GM18511 (cell line): ENCODE measurements around the gene TMEM91.
"Not testable (repeated sequence)": the region's sequence is repeated elsewhere in the genome, so short reads cannot be mapped to it uniquely, and the experiment has no call there.

ENCODE experiments used
- ATAC-seq: cut with Tn5 transposase; IDR thresholded peaks from one replicate; pipeline ENCODE4 v1.9.1; 2021; ENCODE audit warnings: mild to moderate bottlenecking, moderate library complexity; ENCODE audit not compliant: unreplicated experiment

The TMEM91 gene

GRCh38 chr19:41376241-41376997 is at the start of gene TMEM91:
TSS of gene TMEM91 (plus strand) at chr19:41376533. CDS start at chr19:41378310, 1,777 bp downstream.
- ATAC-seq: no peak

DNA sequence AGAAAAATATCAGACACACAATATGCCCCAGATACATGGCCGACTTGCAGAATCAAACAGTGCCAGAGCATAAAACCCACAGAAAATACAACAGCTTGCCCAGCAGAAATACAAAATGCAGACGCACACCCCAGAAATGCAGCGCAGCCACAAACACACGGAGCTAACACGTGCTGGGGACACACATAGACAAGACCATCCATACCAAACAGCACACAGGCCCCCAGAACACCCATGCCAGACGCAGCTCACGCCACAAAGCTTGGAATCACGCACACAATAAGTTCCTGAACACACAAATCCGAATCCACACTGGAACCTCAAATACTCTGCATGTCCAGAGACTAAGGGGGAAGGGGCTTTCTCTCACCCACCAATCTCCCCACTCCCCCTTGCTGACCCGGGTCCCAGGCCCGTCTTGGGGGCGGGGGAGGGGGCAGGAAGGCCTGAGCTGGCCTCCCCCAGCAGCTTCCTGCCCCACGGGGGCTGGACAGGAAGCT is 49.2 kb upstream of the TMEM91 start:
- peak; percentile 5 for ATAC-seq

- ATAC-seq: peak; percentile 64
Observed at GRCh38 chr19:41327576-41328156, 48.7 kb upstream of the TMEM91 start.

DNA sequence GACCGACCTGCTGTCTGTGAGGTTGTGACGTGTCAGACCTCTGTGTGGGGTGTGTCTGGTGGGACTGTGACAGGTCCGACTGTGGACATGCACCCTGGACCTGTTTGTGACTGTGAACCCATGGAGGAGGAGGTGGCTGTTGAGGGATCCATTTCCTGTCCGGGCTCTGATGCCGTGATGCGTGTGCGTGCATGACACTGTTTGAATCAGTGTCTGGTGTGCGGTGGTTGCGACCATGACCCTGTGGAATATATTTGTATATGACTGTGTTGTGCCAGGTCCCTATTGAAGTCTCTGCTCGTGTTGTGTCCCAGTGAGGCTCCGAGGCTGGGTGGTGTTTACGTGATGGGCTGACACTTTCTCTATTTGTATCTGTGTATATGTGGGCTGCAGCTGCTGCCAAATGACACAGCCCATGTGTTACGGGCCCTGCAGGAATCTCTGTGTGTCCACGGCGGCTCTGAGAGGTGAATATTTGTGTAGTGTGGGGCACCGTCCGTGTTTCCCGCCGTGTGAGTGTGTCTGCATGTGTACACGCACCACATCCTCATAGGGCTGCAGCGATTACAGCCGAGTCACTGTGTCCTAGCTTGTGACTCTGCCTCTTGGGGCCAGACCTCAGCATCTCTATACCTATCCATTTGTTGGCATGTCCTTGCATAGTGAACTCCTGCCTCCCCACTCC is 48.0 kb upstream of the TMEM91 start:
- peak; percentile 21 for ATAC-seq

DNA sequence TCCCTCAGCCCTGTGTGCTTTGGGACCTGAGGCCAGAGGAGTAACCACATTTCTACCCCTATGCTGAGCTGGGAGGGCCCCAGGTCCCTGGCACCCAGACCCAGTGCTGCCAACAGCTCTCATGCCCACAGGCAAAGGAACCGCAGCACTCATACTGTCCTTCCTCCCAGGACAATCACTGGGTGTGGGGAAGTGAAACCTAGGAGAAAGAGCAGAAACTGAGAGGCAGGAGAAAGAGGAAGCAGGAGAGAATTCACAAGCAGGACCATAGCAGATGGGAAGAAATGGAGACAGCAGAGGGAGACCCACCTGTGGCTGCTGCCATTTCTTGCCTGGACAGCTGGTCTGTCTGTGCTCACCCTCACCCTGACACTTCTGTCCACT is 47.5 kb upstream of the TMEM91 start:
- no peak for ATAC-seq

- no peak for ATAC-seq
Observed at GRCh38 chr19:41330481-41330880, 45.9 kb upstream of the TMEM91 start.

DNA sequence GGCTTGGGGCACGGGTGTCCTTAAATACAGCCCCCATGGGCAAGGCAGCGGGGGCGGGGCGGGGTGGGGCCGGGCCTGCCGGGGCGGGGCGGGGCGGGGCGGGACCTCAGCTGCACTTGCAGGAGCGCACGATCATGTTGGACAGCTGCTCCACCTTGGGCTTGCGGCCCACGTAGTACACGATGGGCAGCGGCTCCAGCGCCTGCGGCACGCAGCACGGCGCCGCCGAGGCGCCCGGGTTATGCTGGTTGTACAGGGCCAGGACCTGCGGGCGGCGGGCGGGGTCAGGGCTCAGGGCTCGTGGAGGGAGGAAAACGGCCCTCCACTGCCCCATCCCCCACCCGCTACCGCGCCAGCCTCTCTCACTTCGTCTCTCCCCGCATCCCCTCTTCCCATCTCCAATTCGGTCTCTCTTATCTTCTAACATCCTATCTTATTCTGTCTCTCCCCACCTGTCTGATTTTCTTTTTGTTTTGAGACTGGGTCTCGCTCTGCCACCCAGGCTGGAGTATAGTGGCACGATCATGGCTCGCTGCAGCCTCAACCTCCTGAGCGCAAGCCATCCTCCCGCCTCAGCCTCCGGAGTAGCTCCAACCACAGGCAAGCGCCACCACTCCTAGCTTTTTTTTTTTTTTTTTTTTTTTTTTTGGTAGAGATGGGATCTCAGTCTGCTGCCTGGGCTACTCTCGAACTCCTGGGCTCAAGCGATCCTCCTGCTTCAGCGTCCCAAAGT is 45.2 kb upstream of the TMEM91 start:
- no peak for ATAC-seq

DNA sequence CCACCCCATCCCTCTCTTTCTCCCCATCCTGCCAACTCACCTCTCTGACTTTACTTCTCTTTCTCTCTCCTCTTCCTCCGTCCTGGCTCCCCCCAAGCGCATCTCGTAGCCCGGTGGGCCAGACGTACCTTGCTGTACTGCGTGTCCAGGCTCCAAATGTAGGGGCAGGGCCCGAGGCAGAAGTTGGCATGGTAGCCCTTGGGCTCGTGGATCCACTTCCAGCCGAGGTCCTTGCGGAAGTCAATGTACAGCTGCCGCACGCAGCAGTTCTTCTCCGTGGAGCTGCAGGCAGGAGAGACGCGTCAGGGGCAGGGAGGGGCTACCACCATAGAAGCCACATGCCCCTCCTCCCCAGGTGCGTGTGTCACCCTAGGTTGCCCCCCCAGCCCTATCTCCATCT is 44.3 kb upstream of the TMEM91 start:
- ATAC-seq: no peak

- ATAC-seq: no peak
Observed at GRCh38 chr19:41332468-41332867, 43.9 kb upstream of the TMEM91 start.

DNA sequence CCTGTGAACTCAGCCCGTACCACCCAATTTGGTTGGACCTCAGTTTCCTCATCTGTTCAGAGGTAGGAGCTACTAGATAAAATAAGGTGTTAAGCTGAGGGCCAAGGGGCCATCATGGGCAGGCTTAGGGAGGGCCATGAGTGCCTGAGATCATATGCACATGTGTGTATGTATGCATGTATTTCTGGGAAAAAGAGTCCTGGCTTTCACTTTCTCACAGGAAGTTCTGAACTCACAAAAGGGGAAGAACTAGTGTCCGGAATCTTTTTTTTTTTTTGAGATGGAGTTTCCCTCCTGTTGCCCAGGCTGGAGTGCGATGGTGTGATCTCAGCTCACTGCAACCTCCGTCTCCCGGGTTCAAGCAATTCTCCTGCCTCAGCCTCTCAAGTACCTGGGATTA is 41.5 kb upstream of the TMEM91 start:
- no peak for ATAC-seq

DNA sequence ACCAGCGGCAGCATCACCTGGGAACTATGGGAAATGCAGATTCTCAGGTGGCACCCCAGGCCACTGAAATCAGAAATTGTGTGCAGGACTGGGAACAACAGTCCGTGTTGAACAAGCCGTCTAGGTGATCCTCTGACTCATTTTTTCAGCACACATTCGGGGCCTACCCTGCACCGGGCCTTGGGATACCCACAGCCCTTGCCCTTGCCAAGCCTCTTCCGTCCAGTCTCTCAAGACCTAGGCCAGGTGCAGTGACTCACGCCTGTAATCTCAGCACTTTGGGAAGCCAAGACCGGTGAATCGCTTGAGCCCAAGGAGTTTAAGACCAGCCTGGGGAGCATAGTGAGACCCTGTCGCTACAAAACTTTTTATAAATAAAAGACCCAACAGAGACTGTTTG is 40.9 kb upstream of the TMEM91 start:
- ATAC-seq: no peak

DNA sequence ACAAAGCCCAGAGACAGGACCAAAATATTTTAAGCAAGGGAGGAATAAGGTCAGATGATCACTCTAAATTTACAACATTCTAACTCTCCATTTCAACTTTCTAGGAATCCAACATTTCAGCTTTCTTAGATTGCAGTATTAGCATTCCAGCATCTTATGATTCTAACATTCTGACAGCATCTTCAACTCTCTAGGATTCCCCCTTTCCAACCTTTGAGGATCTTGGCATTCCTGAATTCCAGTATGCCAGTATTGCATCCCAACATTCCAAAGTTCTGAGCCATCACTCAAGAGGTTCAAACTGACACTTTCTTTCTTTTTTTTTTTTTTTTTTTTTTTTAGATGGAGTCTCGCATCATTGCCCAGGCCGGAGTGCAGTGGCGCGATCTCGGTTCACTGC is 36.4 kb upstream of the TMEM91 start:
- no peak for ATAC-seq

GRCh38 chr19:41341669-41342490 is 34.5 kb upstream of the TMEM91 start:
- no peak for ATAC-seq

DNA sequence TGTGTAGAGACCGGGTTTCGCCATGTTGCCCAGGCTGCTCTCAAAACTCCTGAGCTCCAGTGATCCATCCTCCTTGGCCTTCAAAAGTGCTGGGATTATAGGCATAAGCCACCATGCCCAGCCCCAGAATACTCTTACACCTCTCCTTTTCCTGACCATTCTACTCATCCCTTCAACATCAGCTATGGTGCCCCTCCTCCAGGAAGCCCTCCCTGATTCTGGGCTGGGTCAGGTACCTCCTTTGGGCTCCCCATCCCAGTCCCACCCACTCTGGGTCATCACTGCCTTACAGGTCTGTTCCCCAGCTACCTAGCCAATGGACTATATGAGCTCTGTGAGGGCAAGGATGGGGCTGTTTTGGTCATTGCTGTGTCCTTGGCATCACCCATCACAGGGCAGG is 32.2 kb upstream of the TMEM91 start:
- ATAC-seq: no peak

- not testable (repeated sequence) for ATAC-seq
Observed at GRCh38 chr19:41346916-41347315, 29.4 kb upstream of the TMEM91 start.

DNA sequence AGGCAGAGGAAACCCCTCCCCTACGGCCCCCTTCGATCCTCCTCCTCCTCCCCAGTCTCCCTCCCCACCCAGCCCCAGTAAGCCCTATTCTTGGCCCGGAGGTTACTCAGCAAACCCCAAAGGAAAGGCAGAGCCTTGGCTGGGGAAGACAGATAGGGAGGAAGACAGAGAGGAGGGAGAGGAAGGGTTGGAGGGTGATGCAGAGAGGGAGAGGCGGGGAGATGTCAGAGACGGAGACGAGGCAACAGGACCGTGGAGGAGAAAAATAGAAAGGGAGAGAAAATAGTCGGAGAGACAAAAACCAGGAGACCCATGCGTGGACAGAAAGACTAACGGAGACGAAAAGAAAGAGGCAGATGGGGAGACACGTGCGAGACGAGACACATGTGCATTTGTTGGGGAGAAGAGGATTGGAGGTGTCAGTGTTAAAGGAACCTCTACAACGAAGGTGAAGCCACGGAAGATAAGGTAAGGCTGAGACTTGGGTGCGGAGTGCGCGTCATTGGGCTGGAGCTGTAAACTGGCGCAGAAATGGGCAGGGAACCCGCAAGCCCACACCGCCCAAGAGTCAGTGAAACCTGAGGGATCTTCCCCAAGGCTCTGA is 25.5 kb upstream of the TMEM91 start:
- ATAC-seq: peak; percentile 1

DNA sequence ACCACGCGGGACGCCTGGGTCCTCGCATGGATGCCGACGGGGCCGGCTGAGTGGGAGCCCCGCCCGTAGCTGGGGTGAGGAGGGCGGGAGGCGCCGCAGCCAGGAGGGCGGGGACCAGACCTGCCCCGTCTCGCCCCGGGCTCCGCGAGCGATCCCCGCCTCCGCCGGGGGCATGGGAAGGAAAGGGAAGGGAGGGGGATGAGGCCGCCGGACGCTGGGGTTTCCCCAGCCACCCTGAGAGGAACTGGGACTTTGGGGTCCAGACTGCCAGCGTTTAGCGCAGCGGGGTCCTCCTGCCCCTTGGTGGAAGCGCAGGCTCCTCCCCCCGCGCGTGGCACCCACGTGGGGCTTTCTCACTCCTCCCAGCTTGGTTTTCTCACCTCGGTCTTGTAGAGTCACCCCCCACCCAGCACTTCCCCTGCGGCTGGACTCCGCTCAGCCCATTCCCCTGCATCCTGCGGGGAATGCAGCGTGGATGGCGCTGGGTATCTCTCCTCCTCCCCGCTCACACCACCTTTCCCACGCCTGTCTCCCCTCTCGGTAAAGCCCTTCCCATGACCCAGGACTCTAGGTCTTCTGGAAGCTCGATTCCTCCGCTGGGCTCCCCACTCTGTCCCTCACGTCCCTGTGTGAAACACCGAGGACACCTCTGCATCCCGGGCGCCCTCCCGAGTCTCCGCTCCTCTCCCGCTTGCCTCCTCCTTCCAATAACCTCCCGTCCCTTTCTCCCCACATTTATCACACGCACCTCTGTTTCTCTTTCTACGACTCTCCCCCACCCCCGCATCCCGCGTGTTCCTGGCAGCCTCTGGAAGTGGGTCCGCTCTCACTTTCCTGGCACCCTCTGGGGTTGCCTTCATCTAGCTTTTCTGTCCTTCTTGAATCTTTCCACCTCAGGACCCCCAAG is 24.7 kb upstream of the TMEM91 start:
- ATAC-seq: peak; percentile 50

GRCh38 chr19:41352279-41352608 is 24.1 kb upstream of the TMEM91 start:
- no peak for ATAC-seq
